NCI-H446 treated with DMSO at 0.1 percent for 48 hours (cell line): ENCODE measurements around the gene C8G.

Source experiments
- DNase-seq: peaks from one replicate; lab custom pipeline; 2025; lab: John Stamatoyannopoulos, UW

The C8G gene

GRCh38 chr9:136968333-136969127 lies 23.5 kb downstream of the C8G start:
- DNase-seq: no peak

GRCh38 chr9:136969150-136969549 lies 24.1 kb downstream of the C8G start:
- DNase-seq: no peak

- DNase-seq: no peak
Measured at GRCh38 chr9:136969774-136970173, 24.7 kb downstream of the C8G start.

GRCh38 chr9:136970361-136970760 lies 25.3 kb downstream of the C8G start:
- DNase-seq: no peak

GRCh38 chr9:136971746-136972145 lies 26.7 kb downstream of the C8G start:
- no peak for DNase-seq

GRCh38 chr9:136972335-136972734 lies 27.3 kb downstream of the C8G start:
- no peak for DNase-seq

- DNase-seq: no peak
Measured at GRCh38 chr9:136972743-136973142, 27.7 kb downstream of the C8G start.

GRCh38 chr9:136973618-136974617 lies 28.9 kb downstream of the C8G start:
- DNase-seq: no peak

- DNase-seq: no peak
Measured at GRCh38 chr9:136974817-136975535, 29.9 kb downstream of the C8G start.

- DNase-seq: no peak
Measured at GRCh38 chr9:136975644-136976043, 30.6 kb downstream of the C8G start.

GRCh38 chr9:136977223-136977622 lies 32.2 kb downstream of the C8G start, which contains the start of gene PTGDS:
Gene PTGDS, plus strand, starts transcription at chr9:136977504. Its CDS starts 75 bp downstream, at chr9:136977579.
- DNase-seq: no peak

GRCh38 chr9:136977649-136978072 lies 32.6 kb downstream of the C8G start:
- no peak for DNase-seq

- DNase-seq: no peak
Measured at GRCh38 chr9:136978073-136978864, 33.2 kb downstream of the C8G start.

- DNase-seq: no peak
Measured at GRCh38 chr9:136978865-136979544, 34.0 kb downstream of the C8G start.

- DNase-seq: no peak
Measured at GRCh38 chr9:136979769-136980587, 34.9 kb downstream of the C8G start.

- no peak for DNase-seq
Measured at GRCh38 chr9:136980669-136981478, 35.8 kb downstream of the C8G start.

GRCh38 chr9:136981588-136982231 lies 36.7 kb downstream of the C8G start:
- no peak for DNase-seq
